Measurements from ENCODE around the gene TSPOAP1. TPM values are rescaled to one million over a fixed set of nuclear protein-coding genes. Genes with fewer than 3 reads are reported as not detected.

TSPOAP1 gene
- total and polyA plus RNA-seq, 4 experiments from 2014 or later = 0.80 to 19.1 (median 15.8) TPM; not detected in 1

GRCh38 chr17:58313815-58314705 lies 14.5 kb downstream of the TSPOAP1 start:
- Histone ChIP-seq H3K9me3 (ENCODE audit: control insufficient read depth in 1 of 2, low read length in 2 of 2) (no peaks in the 10 kb centered on the region), H3K4me3 (ENCODE audit: low read length in 2 of 2) (no peak overlapping the region), H3K36me3 (ENCODE audit: insufficient read depth, low read length) (peaks cover 3% of the 10 kb centered on the region), H3K4me1 (ENCODE audit: insufficient read depth, low read length) (peaks cover 18% of the 10 kb centered on the region), H3K27ac (ENCODE audit: low read depth, low read length) (no peak overlapping the region), H3K27me3 (ENCODE audit: insufficient read depth, low read length) (no peaks in the 10 kb centered on the region)
- Mint-ChIP-seq H3K4me1 (peaks cover 6 to 21% (median 11%) of the 10 kb centered on the region in 4 donors), H3K9me3 (no peaks in the 10 kb centered on the region), H3K36me3 (peaks cover 7 to 8% of the 10 kb centered on the region in 2 donors), H3K27me3 (no peaks in the 10 kb centered on the region), H3K27ac (peak overlapping the region in 3 of 7 donors; percentile 43 to 84 (median 48)), H3K4me3 (no peak overlapping the region)
- DNase-seq = no peak
- intact Hi-C loops (cut with micrococcal nuclease) = no loop called here
- CTCF ChIA-PET (ENCODE audit: partially characterized antibody) = interaction anchor here (0.6 to 10.9 kb wide), 9 partner anchors 10 to 174 kb away, joined by 3 to 510 read pairs (median 4); partner anchors contain the start of genes HSF5, RNF43 and SUPT4H1
- POLR2A ChIA-PET (ENCODE audit: partially characterized antibody) = interaction anchor here (6.3 to 34.1 kb wide), 2 partner anchors 13 to 30 kb away, joined by 178 to 3924 read pairs; partner anchors contain the start of genes SUPT4H1 and TSPOAP1

GRCh38 chr17:58312829-58313228 lies 15.8 kb downstream of the TSPOAP1 start:
- H3K4me1 ChIP-seq (ENCODE audit: insufficient read depth, low read length) = peaks cover 8% of the 10 kb centered on the region
- H3K36me3 ChIP-seq (ENCODE audit: insufficient read depth, low read length) = peaks cover 4% of the 10 kb centered on the region
- H3K4me3 Mint-ChIP-seq = no peak overlapping the region
- POLR2A ChIA-PET (ENCODE audit: partially characterized antibody) = interaction anchor here (34.1 kb wide), 1 partner anchor 31 kb away, joined by 3924 read pairs; the partner anchor contains the start of gene SUPT4H1
- no peaks in the 10 kb centered on the region for H3K27me3 ChIP-seq (ENCODE audit: insufficient read depth, low read length)
- peaks cover 8% of the 10 kb centered on the region in 2 donors for H3K36me3 Mint-ChIP-seq
- no peaks in the 10 kb centered on the region for H3K9me3 ChIP-seq (ENCODE audit: control insufficient read depth in 1 of 2, low read length in 2 of 2)
- DNase-seq = no peak
- H3K9me3 Mint-ChIP-seq = no peaks in the 10 kb centered on the region
- intact Hi-C loops (cut with micrococcal nuclease) = no loop called here
- no peak overlapping the region for H3K4me3 ChIP-seq (ENCODE audit: low read length in 2 of 2)
- peak overlapping the region in 1 of 7 donors; percentile 42 for H3K27ac Mint-ChIP-seq
- H3K27me3 Mint-ChIP-seq = no peaks in the 10 kb centered on the region
- no peak overlapping the region for H3K27ac ChIP-seq (ENCODE audit: low read depth, low read length)
- peaks cover 6 to 14% (median 7%) of the 10 kb centered on the region in 4 donors for H3K4me1 Mint-ChIP-seq
- CTCF ChIA-PET (ENCODE audit: partially characterized antibody) = interaction anchor here (0.7 to 6.4 kb wide), 5 partner anchors 8 to 122 kb away, joined by 3 to 52 read pairs (median 3); no protein-coding TSS in a partner anchor

- Histone ChIP-seq H3K4me1 (ENCODE audit: insufficient read depth, low read length) (peaks cover under 1% of the 10 kb centered on the region), H3K9me3 (ENCODE audit: control insufficient read depth in 1 of 2, low read length in 2 of 2) (no peaks in the 10 kb centered on the region), H3K4me3 (ENCODE audit: low read length in 2 of 2) (no peak overlapping the region), H3K27me3 (ENCODE audit: insufficient read depth, low read length) (no peaks in the 10 kb centered on the region), H3K27ac (ENCODE audit: low read depth, low read length) (no peak overlapping the region), H3K36me3 (ENCODE audit: insufficient read depth, low read length) (peaks cover 4% of the 10 kb centered on the region)
- intact Hi-C loops (cut with micrococcal nuclease) = no loop called here
- CTCF ChIA-PET (ENCODE audit: partially characterized antibody) = interaction anchor here (1.2 to 6.4 kb wide), 3 partner anchors 8 to 108 kb away, joined by 3 to 52 read pairs (median 3); no protein-coding TSS in a partner anchor
- H3K4me3 Mint-ChIP-seq = no peak overlapping the region
- DNase-seq = no peak
- POLR2A ChIA-PET (ENCODE audit: partially characterized antibody) = interaction anchor here (34.1 kb wide), 1 partner anchor 32 kb away, joined by 3924 read pairs; the partner anchor contains the start of gene SUPT4H1
- peaks cover 11 to 12% of the 10 kb centered on the region in 2 donors for H3K36me3 Mint-ChIP-seq
- H3K9me3 Mint-ChIP-seq = no peaks in the 10 kb centered on the region
- no peaks in the 10 kb centered on the region for H3K27me3 Mint-ChIP-seq
- H3K27ac Mint-ChIP-seq = peak overlapping the region in 3 of 7 donors; percentile 32 to 65 (median 42)
- peaks cover 0 to 7% (median 1%) of the 10 kb centered on the region in 4 donors for H3K4me1 Mint-ChIP-seq
These were observed 16.5 kb downstream of the TSPOAP1 start for GRCh38 chr17:58312021-58312630.

GRCh38 chr17:58311429-58311894 lies 17.1 kb downstream of the TSPOAP1 start:
- no peaks in the 10 kb centered on the region for H3K9me3 Mint-ChIP-seq
- no peak for DNase-seq

GRCh38 chr17:58310511-58311428 lies 17.8 kb downstream of the TSPOAP1 start:
- H3K27me3 Mint-ChIP-seq = no peaks in the 10 kb centered on the region
- Histone ChIP-seq H3K36me3 (ENCODE audit: insufficient read depth, low read length) (peaks cover 4% of the 10 kb centered on the region), H3K27me3 (ENCODE audit: insufficient read depth, low read length) (no peaks in the 10 kb centered on the region), H3K27ac (ENCODE audit: low read depth, low read length) (no peak overlapping the region), H3K9me3 (ENCODE audit: control insufficient read depth in 1 of 2, low read length in 2 of 2) (no peaks in the 10 kb centered on the region), H3K4me1 (ENCODE audit: insufficient read depth, low read length) (no peaks in the 10 kb centered on the region), H3K4me3 (ENCODE audit: low read length in 2 of 2) (no peak overlapping the region)
- intact Hi-C loops (cut with micrococcal nuclease) = no loop called here
- peaks cover 14 to 16% of the 10 kb centered on the region in 2 donors for H3K36me3 Mint-ChIP-seq
- no peak for DNase-seq
- peak overlapping the region in 1 of 7 donors; percentile 6 for H3K27ac Mint-ChIP-seq
- H3K4me1 Mint-ChIP-seq = peaks cover 0 to 6% (median 1%) of the 10 kb centered on the region in 4 donors
- ChIA-PET POLR2A (ENCODE audit: partially characterized antibody) (no interaction called here), CTCF (ENCODE audit: partially characterized antibody) (interaction anchor here (0.8 to 1.5 kb wide), 2 partner anchors 107 to 694 kb away, joined by 3 to 4 read pairs; partner anchors contain the start of gene RNF43)
- H3K9me3 Mint-ChIP-seq = no peaks in the 10 kb centered on the region
- no peak overlapping the region for H3K4me3 Mint-ChIP-seq

More at GRCh38 chr17:58311429-58311894, 17.1 kb downstream of the TSPOAP1 start:
- H3K9me3 ChIP-seq (ENCODE audit: control insufficient read depth in 1 of 2, low read length in 2 of 2) = no peaks in the 10 kb centered on the region
- no peak overlapping the region for H3K4me3 Mint-ChIP-seq
- no peaks in the 10 kb centered on the region for H3K27me3 Mint-ChIP-seq
- peaks cover 14 to 16% of the 10 kb centered on the region in 2 donors for H3K36me3 Mint-ChIP-seq
- peak overlapping the region in 1 of 7 donors; percentile 6 for H3K27ac Mint-ChIP-seq
- CTCF ChIA-PET (ENCODE audit: partially characterized antibody) = interaction anchor here (1.3 to 1.5 kb wide), 2 partner anchors 106 kb away, joined by 3 to 4 read pairs; partner anchors contain the start of gene RNF43
- POLR2A ChIA-PET (ENCODE audit: partially characterized antibody) = interaction anchor here (34.1 kb wide), 1 partner anchor 32 kb away, joined by 3924 read pairs; the partner anchor contains the start of gene SUPT4H1
- no peaks in the 10 kb centered on the region for H3K4me1 ChIP-seq (ENCODE audit: insufficient read depth, low read length)
- H3K36me3 ChIP-seq (ENCODE audit: insufficient read depth, low read length) = peaks cover 4% of the 10 kb centered on the region
- no peak overlapping the region for H3K4me3 ChIP-seq (ENCODE audit: low read length in 2 of 2)
- no peak overlapping the region for H3K27ac ChIP-seq (ENCODE audit: low read depth, low read length)
- peaks cover 0 to 6% (median 1%) of the 10 kb centered on the region in 4 donors for H3K4me1 Mint-ChIP-seq
- intact Hi-C loops (cut with micrococcal nuclease) = no loop called here
- H3K27me3 ChIP-seq (ENCODE audit: insufficient read depth, low read length) = no peaks in the 10 kb centered on the region

- H3K36me3 Mint-ChIP-seq = peaks cover 12 to 14% of the 10 kb centered on the region in 2 donors
- ChIA-PET CTCF (ENCODE audit: partially characterized antibody) (interaction anchor here (0.8 to 1.5 kb wide), 2 partner anchors 108 to 694 kb away, joined by 3 to 4 read pairs; partner anchors contain the start of gene RNF43), POLR2A (ENCODE audit: partially characterized antibody) (no interaction called here)
- no peaks in the 10 kb centered on the region for H3K27me3 Mint-ChIP-seq
- Histone ChIP-seq H3K4me1 (ENCODE audit: insufficient read depth, low read length) (no peaks in the 10 kb centered on the region), H3K9me3 (ENCODE audit: control insufficient read depth in 1 of 2, low read length in 2 of 2) (no peaks in the 10 kb centered on the region), H3K27ac (ENCODE audit: low read depth, low read length) (no peak overlapping the region), H3K36me3 (ENCODE audit: insufficient read depth, low read length) (peaks cover 4% of the 10 kb centered on the region), H3K27me3 (ENCODE audit: insufficient read depth, low read length) (no peaks in the 10 kb centered on the region), H3K4me3 (ENCODE audit: low read length in 2 of 2) (no peak overlapping the region)
- peak overlapping the region in 1 of 7 donors; percentile 18 for H3K27ac Mint-ChIP-seq
- no peak overlapping the region for H3K4me3 Mint-ChIP-seq
- H3K9me3 Mint-ChIP-seq = no peaks in the 10 kb centered on the region
- intact Hi-C loops (cut with micrococcal nuclease) = no loop called here
- peaks cover 0 to 6% (median 1%) of the 10 kb centered on the region in 4 donors for H3K4me1 Mint-ChIP-seq
- DNase-seq = no peak
These were observed 18.7 kb downstream of the TSPOAP1 start for GRCh38 chr17:58309918-58310259.
